ENCODE results near the gene PNPLA5.

DNA sequence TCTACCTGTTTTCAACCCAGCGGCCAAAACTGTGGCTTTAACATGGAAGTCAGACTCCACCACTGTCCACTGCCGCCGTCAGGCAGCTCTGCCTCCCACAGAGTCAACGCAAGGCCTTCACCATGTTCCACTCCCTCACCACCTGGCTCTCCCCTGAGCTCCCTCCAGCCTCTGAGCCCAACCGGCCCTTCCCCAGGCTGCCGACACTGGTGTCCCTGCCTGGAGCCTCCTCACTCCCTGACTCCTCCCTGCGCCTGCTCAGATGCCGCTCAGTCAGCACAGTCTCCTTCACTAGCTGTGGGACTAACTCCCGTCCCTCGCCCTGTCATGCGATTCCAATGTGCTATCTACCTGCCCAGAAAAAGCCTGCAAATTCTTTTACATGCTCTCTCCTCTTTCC lies 45.8 kb downstream of the PNPLA5 start:
- TF ChIP-seq EZH2 (IDR thresholded peaks at IDR 0.05; ENCODE audit: low read length, missing control alignments): no peak
- TF ChIP-seq, protein P1, sequence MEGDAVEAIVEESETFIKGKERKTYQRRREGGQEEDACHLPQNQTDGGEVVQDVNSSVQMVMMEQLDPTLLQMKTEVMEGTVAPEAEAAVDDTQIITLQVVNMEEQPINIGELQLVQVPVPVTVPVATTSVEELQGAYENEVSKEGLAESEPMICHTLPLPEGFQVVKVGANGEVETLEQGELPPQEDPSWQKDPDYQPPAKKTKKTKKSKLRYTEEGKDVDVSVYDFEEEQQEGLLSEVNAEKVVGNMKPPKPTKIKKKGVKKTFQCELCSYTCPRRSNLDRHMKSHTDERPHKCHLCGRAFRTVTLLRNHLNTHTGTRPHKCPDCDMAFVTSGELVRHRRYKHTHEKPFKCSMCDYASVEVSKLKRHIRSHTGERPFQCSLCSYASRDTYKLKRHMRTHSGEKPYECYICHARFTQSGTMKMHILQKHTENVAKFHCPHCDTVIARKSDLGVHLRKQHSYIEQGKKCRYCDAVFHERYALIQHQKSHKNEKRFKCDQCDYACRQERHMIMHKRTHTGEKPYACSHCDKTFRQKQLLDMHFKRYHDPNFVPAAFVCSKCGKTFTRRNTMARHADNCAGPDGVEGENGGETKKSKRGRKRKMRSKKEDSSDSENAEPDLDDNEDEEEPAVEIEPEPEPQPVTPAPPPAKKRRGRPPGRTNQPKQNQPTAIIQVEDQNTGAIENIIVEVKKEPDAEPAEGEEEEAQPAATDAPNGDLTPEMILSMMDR (conservative IDR thresholded peaks at IDR 0.05 in 1 of 2, IDR thresholded peaks at IDR 0.05 in 1 of 2; ENCODE audit: low read depth in 1 of 2, low read length in 2 of 2): no peak

Data from fibroblast of lung (primary cell).